Ovary (tissue), 9 donors: ENCODE measurements around the gene LIPT2. TPM values are rescaled to one million over a fixed set of nuclear protein-coding genes. Genes with fewer than 3 reads are reported as not detected.
A peak's percentile ranks its signal among the peaks of the same experiment; 100 is the strongest.

Source experiments
- DNase-seq, 5 donors: peaks; one replicate each; pipeline ENCODE4 v3.0.0-alpha.2; 2019 to 2020
- H3K27ac ChIP-seq, 2 donors: fragments of 200-600 bp; one replicate each; pipeline versions ENCODE4 v1.5.1 to v1.8.0; 2019 to 2022
- H3K27me3 ChIP-seq: fragments of 200-600 bp; one replicate; pipeline ENCODE4 v1.8.0; 2022
- H3K36me3 ChIP-seq: fragments of 200-600 bp; sonication (generic); one replicate; pipeline ENCODE4 v1.5.1; 2019
- H3K4me1 ChIP-seq: one replicate; pipeline ENCODE4 v1.8.1; 2013; ENCODE audit warnings: mild to moderate bottlenecking, moderate library complexity; ENCODE audit not compliant: insufficient read depth
- H3K4me3 ChIP-seq: fragments of 200-600 bp; sonication (generic); one replicate; pipeline ENCODE4 v1.5.1; 2017
- H3K9me3 ChIP-seq, 2 donors: fragments of 200-600 bp in 1 of 2; sonication (generic) in 1 of 2; one replicate each; pipeline versions ENCODE4 v1.5.1 to v1.8.1; 2013 to 2019; ENCODE audit warnings: mild to moderate bottlenecking in 1 of 2, moderate library complexity in 1 of 2
- CTCF ChIP-seq, 3 donors: fragments of 450-650 bp in 2 of 3; fragments of 200-600 bp in 1 of 3; IDR thresholded peaks; one replicate each; pipeline versions ENCODE4 v1.5.1 to v1.8.0; 2016 to 2022; ENCODE audit warnings: antibody characterized with exemption in 3 of 3, mild to moderate bottlenecking in 1 of 3
- EP300 ChIP-seq: sonication (generic); formaldehyde crosslinking; IDR thresholded peaks from one replicate; pipeline ENCODE4 v1.6.1; 2017; ENCODE audit warnings: antibody characterized with exemption
- POLR2A ChIP-seq: fragments of 450-650 bp; IDR thresholded peaks from one replicate; pipeline ENCODE4 v1.6.1; 2017; ENCODE audit warnings: antibody characterized with exemption, mild to moderate bottlenecking, moderate library complexity
- WGBS, 3 donors: extraction: QIAGEN DNeasy Blood & Tissue Kit in 1 of 3; methylation state at CpG; one replicate each; pipeline versions ENCODE4 v1.1.5 to v1.1.7; 2013 to 2017; 5-methylcytosine and 5-hydroxymethylcytosine counted together
- intact Hi-C, 4 donors: fragments of 100-400 bp; cut with DNase I; formaldehyde crosslinking; loops; one replicate each; pipeline versions ENCODE4 v1.11.0 to v1.15.1; 2022 to 2023
- polyA plus RNA-seq, 2 donors: library from polyadenylated mRNA; stranded (reverse); fragments of 200-250 nt in 1 of 2; fragments of 350-450 nt in 1 of 2; fragmentation: Illumina TruSeq in 1 of 2; extraction: RNeasy Lipid Tissue Mini Kit (QIAGEN cat#74804) in 1 of 2; gene quantifications; one replicate each; pipeline ENCODE4 v1.2.3, GENCODE V29; 2013 to 2014
- total RNA-seq, 7 donors: library from RNA; depleted of rRNA in 2 of 7; stranded (reverse); fragments of >200 nt in 2 of 7; fragmentation: NEBNext Ultra II Directional in 3 of 7; extraction: Animal tissue kit (Norgen Biotek cat#: 25700) in 3 of 7; gene quantifications; one replicate each; pipeline versions ENCODE4 v1.1.0 to v1.2.4, GENCODE V29; 2016 to 2023
- donor health status: DM: no; HTN: no; CAD: no; lungs with moderate emphysema.
- donor health status: DM: no; HTN: no; CAD: no.
- donor health status: Bipolar disorder and iron deficiency.
- donor health status: DM: yes; HTN: yes; CAD: no.
- donor health status: DM: no; HTN: no; CAD: no.
- donor health status: DM: yes; HTN: yes; CAD: no.

The LIPT2 gene
- total and polyA plus RNA-seq, 9 donors: 3.4 to 9.2 (median 5.6) TPM

- Histone ChIP-seq H3K27me3 (no peaks in the 10 kb centered on the region), H3K4me3 (no peak overlapping the region), H3K36me3 (no peaks in the 10 kb centered on the region), H3K9me3 (no peaks in the 10 kb centered on the region), H3K4me1 (peaks cover 7% of the 10 kb centered on the region), H3K27ac (peak overlapping the region in 1 of 2 donors; percentile 87)
- peak; percentile 76 to 89 (median 85) for DNase-seq
- intact Hi-C loops: no loop called here
- TF ChIP-seq CTCF (IDR thresholded peaks at IDR 0.05) (no peak), EP300 (no peak)
- WGBS, 3 donors: 43 to 55% (median 52%) methylated on average over 2 of the region's 2 CpGs
Measured at GRCh38 chr11:74462009-74462408, 31.5 kb downstream of the LIPT2 start.

GRCh38 chr11:74460481-74461154, 32.9 kb downstream of the LIPT2 start:
- Histone ChIP-seq H3K9me3 (no peaks in the 10 kb centered on the region), H3K27ac (peak overlapping the region in 1 of 2 donors; percentile 43), H3K4me1 (peaks cover 5% of the 10 kb centered on the region), H3K36me3 (no peaks in the 10 kb centered on the region), H3K4me3 (no peak overlapping the region), H3K27me3 (no peaks in the 10 kb centered on the region)
- WGBS, 3 donors: 41 to 53% (median 44%) methylated on average over 2 of the region's 2 CpGs
- TF ChIP-seq EP300 (no peak), POLR2A (no peak), CTCF (IDR thresholded peaks at IDR 0.05) (no peak)
- intact Hi-C loops: no loop called here
- DNase-seq: peak in 1 of 5 donors; percentile 27

GRCh38 chr11:74460065-74460464, 33.5 kb downstream of the LIPT2 start:
- Histone ChIP-seq H3K4me3 (no peak overlapping the region), H3K27me3 (no peaks in the 10 kb centered on the region), H3K27ac (peak overlapping the region in 1 of 2 donors; percentile 43), H3K9me3 (no peaks in the 10 kb centered on the region), H3K4me1 (peaks cover 5% of the 10 kb centered on the region), H3K36me3 (no peaks in the 10 kb centered on the region)
- DNase-seq: no peak
- intact Hi-C loops: no loop called here
- TF ChIP-seq CTCF (IDR thresholded peaks at IDR 0.05) (no peak), POLR2A (no peak), EP300 (no peak)
- 84 to 90% (median 90%) methylated on average over 4 of the region's 4 CpGs for WGBS, 3 donors

- no peak for DNase-seq
- H3K36me3 ChIP-seq: no peaks in the 10 kb centered on the region
- H3K9me3 ChIP-seq: no peaks in the 10 kb centered on the region
- no peak overlapping the region for H3K27ac ChIP-seq
- H3K4me1 ChIP-seq: peaks cover 5% of the 10 kb centered on the region
- intact Hi-C loops: loop anchor here in 3 of 4 donors (10.0 kb wide), 3 partner anchors 105 to 265 kb away; no protein-coding TSS in a partner anchor
- TF ChIP-seq CTCF (IDR thresholded peaks at IDR 0.05): no peak
- no peak for TF ChIP-seq POLR2A
- TF ChIP-seq EP300: no peak
- WGBS, 3 donors: 0 to 38% (median 35%) methylated on average over 1 of the region's 1 CpG
- no peak overlapping the region for H3K4me3 ChIP-seq
- H3K27me3 ChIP-seq: no peaks in the 10 kb centered on the region
Measured at GRCh38 chr11:74459584-74459983, 33.9 kb downstream of the LIPT2 start.
